Subcutaneous adipose tissue (tissue), 4 donors: ENCODE measurements around the gene CHST13. TPM values are rescaled to one million over a fixed set of nuclear protein-coding genes. Genes with fewer than 3 reads are reported as not detected.

Source experiments
- total RNA-seq, 4 donors: library from RNA; depleted of rRNA; stranded (reverse); fragments of >200 nt; gene quantifications; one replicate each; pipeline ENCODE4 v1.1.0, GENCODE V29; 2016
- TF ChIP-seq, protein P1 (sequence below): fragments of 450-650 bp; IDR thresholded peaks from one replicate; pipeline ENCODE4 v1.5.1; 2016; ENCODE audit warnings: low read depth, mild to moderate bottlenecking, control low read depth, antibody characterized with exemption, moderate library complexity

Gene CHST13
- total RNA-seq, 4 donors from 2014 or later = 0.66 to 2.5 (median 1.3) TPM

DNA sequence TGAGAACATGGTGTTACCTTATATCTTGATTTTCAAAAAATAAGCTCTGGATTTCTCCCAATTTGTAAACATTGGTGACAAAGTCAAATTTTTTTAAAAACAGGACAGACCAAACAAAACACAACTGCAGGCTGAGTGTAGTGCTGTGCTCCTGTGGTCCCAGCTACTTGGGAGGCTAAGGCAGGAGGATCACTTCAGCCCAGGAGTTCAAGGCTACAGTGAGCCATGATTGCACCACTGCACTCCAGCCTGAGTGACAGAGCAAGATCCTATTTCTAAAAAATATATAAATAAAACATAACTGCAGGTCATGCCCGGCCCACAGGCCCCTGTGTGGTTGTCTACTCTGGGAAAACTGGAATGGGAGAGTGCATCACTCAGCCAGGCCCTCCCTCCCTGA, 44.3 kb upstream of the CHST13 start:
- TF ChIP-seq, protein P1, sequence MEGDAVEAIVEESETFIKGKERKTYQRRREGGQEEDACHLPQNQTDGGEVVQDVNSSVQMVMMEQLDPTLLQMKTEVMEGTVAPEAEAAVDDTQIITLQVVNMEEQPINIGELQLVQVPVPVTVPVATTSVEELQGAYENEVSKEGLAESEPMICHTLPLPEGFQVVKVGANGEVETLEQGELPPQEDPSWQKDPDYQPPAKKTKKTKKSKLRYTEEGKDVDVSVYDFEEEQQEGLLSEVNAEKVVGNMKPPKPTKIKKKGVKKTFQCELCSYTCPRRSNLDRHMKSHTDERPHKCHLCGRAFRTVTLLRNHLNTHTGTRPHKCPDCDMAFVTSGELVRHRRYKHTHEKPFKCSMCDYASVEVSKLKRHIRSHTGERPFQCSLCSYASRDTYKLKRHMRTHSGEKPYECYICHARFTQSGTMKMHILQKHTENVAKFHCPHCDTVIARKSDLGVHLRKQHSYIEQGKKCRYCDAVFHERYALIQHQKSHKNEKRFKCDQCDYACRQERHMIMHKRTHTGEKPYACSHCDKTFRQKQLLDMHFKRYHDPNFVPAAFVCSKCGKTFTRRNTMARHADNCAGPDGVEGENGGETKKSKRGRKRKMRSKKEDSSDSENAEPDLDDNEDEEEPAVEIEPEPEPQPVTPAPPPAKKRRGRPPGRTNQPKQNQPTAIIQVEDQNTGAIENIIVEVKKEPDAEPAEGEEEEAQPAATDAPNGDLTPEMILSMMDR = no peak

DNA sequence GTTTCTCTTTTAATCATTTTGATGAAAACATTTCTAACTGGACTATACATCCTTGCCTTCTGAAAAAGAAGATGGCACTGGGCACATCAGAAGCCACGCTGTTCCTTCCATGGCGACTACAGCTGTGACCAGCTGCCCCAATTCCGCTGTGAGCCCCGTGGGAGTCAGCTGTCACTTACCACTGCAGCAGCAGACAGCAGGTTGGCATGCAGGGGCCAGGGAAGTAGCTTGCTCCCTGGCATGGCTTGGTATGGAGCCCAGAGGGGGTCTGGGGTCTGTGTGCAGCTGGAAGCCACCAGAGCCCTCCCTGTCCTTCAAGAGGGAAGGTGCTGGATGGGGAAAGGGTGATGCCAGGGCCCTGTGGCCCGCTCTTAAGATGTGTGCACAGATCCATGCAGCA, 43.7 kb upstream of the CHST13 start:
- TF ChIP-seq, protein P1 = no peak

DNA sequence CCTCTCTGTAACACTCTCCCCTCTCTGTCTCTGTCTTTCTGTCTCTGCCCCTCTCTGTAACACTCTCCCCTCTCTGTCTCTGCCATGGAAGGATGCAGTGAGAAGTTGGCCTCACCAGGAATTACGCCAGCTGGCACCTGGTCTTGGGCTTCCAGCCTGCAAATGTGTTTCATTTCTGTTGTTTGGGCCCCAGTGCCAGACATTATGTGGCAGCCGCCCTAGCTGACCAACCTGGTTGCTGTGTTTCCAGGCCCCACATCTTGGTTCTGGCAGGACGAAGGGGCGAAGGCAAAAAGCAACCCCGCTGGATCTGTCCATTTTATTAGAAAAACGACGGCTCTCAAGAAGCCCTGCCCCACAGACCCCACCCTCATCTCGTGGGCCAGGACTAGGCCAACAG, 43.1 kb upstream of the CHST13 start:
- TF ChIP-seq, protein P1 = no peak

DNA sequence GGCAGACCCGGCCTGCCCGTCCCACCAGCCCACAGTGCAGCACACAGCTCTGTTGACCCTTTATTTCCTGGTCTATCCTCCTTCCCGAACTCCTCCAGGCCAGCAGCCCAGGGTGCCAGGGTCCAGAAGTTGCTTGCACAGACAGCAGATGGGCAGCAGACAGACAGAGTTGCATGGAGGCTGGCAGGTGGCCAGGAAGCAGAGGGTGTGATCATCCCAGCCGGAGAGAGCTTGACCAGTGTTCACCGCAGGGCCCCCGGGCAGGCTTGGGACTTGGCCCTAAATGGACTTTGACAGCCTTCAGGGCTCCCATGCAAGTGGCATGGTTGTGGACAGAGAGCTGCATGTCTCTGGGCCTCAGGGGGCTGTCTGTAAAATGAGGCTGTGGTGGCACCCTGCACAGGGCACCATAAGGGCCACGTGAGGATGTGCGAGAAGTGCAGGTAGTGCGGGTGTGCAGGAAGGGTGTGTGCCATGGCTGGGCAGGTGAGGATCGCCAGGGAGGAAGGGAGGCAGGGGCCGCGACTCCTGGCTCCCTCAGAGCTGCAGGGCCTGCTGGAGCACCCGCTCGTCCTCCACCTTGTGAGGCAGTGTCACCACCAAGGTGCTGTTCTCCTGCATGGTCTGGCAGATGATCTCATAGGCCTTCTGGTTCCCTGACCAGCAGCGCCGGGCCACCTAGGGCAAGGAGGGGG, 42.0 kb upstream of the CHST13 start:
- TF ChIP-seq, protein P1 = no peak

DNA sequence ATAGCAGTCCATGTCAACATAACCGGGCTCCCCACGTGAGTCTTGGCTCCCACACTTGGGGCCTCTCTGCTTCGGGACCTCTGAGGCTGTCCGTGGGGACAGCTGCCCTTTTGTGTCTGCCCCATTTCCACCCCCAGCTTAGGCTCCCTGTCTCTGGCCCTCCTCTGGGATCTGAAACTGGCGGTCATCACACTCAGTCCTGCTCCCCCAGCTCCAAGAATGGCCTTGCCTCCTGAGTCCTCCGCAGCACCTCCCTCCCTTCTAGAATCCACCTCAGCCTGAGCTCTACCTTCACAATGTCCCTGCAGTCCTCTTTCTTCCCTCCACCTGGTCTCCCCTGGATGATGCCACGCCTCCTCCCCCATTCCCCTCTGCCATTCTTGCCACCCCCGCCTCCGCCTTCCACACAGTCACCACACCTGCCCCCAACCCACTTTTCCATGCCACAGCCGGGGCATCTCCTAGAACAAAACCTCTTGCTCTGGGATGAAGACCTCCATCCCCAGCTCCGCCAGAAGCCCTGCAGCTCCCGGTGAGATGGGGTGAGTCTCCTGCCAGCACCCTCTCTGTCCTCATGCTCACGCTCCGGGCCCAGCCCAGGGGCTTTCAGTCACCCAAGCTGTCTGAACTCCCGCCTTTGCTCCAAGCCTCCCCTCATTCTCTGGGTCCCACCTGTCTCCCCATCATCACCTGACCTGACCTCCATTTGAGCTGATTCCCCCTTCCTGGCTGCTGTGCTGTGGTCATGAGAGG, 41.3 kb upstream of the CHST13 start:
- TF ChIP-seq, protein P1 = no peak

DNA sequence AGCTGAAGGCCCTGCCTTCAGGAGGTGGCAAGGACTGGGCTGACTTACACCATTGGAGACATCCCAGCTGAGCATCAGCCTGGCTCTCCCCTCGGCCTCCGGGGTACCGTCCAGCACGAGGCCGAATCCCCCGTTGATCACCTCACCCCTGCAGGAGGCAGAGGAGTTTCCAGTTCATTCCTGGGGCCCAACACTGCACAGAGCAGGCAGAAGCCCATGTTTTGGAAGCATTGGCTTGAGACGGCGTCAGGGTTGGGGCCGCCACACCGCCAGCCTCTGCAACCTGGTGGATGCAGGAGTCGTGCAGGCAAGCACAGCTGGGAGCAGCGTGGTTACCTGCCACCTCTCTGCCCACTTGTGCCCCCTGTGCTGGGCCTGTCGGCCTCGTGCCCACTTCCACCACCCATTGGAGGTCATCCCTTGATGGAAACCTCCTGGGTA, 40.6 kb upstream of the CHST13 start:
- TF ChIP-seq, protein P1 = no peak

DNA sequence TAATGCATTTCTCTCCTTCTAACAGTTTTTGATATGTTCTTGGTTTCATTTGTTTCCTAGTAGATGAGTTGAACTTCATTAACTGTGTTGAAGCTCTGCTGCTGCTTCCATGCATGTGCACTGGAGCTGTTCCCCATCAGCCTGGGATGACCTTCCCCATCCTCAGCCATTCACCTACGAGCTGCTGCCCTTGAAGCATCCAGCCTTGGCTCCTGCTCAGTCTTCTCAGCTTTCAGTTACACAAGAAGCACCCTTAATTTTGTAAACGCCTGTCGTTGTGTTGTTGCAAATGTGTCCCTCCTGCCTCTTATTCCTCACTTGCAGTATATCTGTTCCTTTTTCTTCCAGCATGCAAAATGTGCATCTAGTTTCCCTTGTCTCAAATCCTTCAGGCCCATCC, 39.8 kb upstream of the CHST13 start:
- TF ChIP-seq, protein P1 = no peak
